ENCODE measurements around the gene FBLN1.

FBLN1 gene

GRCh38 chr22:45649809-45650208 is 147.1 kb downstream of the FBLN1 start:
- Mint-ChIP-seq H3K9me3 (no peaks in the 10 kb centered on the region), H3K36me3 (ENCODE audit: insufficient read depth) (peaks cover 2% of the 10 kb centered on the region), H3K27me3 (peaks cover 66% of the 10 kb centered on the region), H3K4me1 (peaks cover 6% of the 10 kb centered on the region), H3K27ac (ENCODE audit: low read depth) (no peak overlapping the region), H3K4me3 (no peak overlapping the region)
- no peak for ATAC-seq (replicated peaks; ENCODE audit: extremely low read depth, poor library complexity, severe bottlenecking)
- DNase-seq (ENCODE audit: low spot score in 2 of 2), result no peak

GRCh38 chr22:45650721-45651120 is 148.0 kb downstream of the FBLN1 start:
- DNase-seq (ENCODE audit: low spot score in 2 of 2) (no peak), ATAC-seq (replicated peaks; ENCODE audit: extremely low read depth, poor library complexity, severe bottlenecking) (no peak)
- H3K4me3 Mint-ChIP-seq, result no peak overlapping the region
- H3K27me3 Mint-ChIP-seq, result peaks cover 66% of the 10 kb centered on the region
- no peak overlapping the region for H3K27ac Mint-ChIP-seq (ENCODE audit: low read depth)
- H3K4me1 Mint-ChIP-seq, result peaks cover 4% of the 10 kb centered on the region
- no peaks in the 10 kb centered on the region for H3K9me3 Mint-ChIP-seq
- H3K36me3 Mint-ChIP-seq (ENCODE audit: insufficient read depth), result peaks cover 2% of the 10 kb centered on the region

Measured in central memory CD8-positive, alpha-beta T cell (primary cell).